Kidney epithelial cell (primary cell): ENCODE data around the gene TRIO. TPM values are rescaled to one million over a fixed set of nuclear protein-coding genes. Genes with fewer than 3 reads are reported as not detected.
"Not testable (repeated sequence)": the region's sequence is repeated elsewhere in the genome, so short reads cannot be mapped to it uniquely, and the experiment has no call there.

Source experiments
- DNase-seq: peaks from one replicate; pipeline ENCODE4 v3.0.0-alpha.2; 2010; ENCODE audit warnings: low read depth
- H3K27me3 ChIP-seq: 2 replicates; pipeline ENCODE4 v1.6.0; 2011; ENCODE audit warnings: low read length; ENCODE audit not compliant: control insufficient read depth, insufficient read depth
- H3K36me3 ChIP-seq: 2 replicates; pipeline ENCODE4 v1.5.1; 2011; ENCODE audit warnings: low read length; ENCODE audit not compliant: control insufficient read depth, insufficient read depth
- H3K4me3 ChIP-seq: 2 replicates; pipeline ENCODE4 v1.5.1; 2011; ENCODE audit warnings: low read depth, mild to moderate bottlenecking, control low read depth, low read length
- CTCF ChIP-seq: IDR thresholded peaks from 2 replicates; pipeline ENCODE4 v1.5.1; 2011; ENCODE audit warnings: mild to moderate bottlenecking, moderate library complexity, low read length, control low read depth, inconsistent platforms; ENCODE audit not compliant: insufficient read depth, poor library complexity, severe bottlenecking
- total RNA-seq: library from RNA; depleted of rRNA; stranded (reverse); fragments of >200 nt; gene quantifications from 2 replicates; pipeline ENCODE4 v1.2.3, GENCODE V29; 2015

The TRIO gene
- total RNA-seq, result 174 and 196 TPM in 2 replicates

GRCh38 chr5:14142827-14143545 is at the start of gene TRIO:
Gene TRIO, plus strand, starts transcription at chr5:14143342. Its CDS starts 384 bp downstream, at chr5:14143726.
- Histone ChIP-seq H3K27me3 (no peaks in the 10 kb centered on the region), H3K36me3 (no peaks in the 10 kb centered on the region), H3K4me3 (peak within 1 kb of the TSS; percentile 98)
- DNase-seq, result no peak
- peak; percentile 68 for TF ChIP-seq CTCF

- not testable (repeated sequence) for H3K4me3 ChIP-seq, DNase-seq, H3K27me3 ChIP-seq
Observed at GRCh38 chr5:14097380-14097779, 45.8 kb upstream of the TRIO start.

GRCh38 chr5:14097998-14098471 is 45.1 kb upstream of the TRIO start:
- TF ChIP-seq CTCF, result no peak
- DNase-seq, result no peak
- H3K27me3 ChIP-seq, result no peaks in the 10 kb centered on the region
- H3K36me3 ChIP-seq, result no peaks in the 10 kb centered on the region
- no peak overlapping the region for H3K4me3 ChIP-seq

More at GRCh38 chr5:14097380-14097779, 45.8 kb upstream of the TRIO start:
- H3K36me3 ChIP-seq, result not testable (repeated sequence)

DNA sequence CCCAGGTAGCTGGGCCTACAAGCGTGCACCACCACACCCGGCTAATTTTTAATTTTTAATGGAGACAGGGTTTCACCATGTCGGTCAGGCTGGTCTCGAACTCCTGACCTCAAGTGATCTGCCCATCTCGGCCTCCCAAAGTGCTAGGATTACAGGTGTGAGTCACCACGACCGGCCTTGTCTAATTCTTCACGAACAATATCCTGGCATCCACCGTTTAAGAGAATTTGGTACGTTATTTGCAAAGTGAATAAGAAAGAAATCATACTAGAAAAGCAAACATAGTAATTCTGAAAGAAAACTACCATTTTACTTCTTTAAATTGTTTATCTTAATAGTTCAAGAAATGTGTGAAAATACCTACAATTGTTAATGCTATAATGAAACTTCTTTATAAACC is 42.9 kb upstream of the TRIO start:
- H3K27me3 ChIP-seq, result no peaks in the 10 kb centered on the region

GRCh38 chr5:14101922-14102321 is 41.2 kb upstream of the TRIO start:
- H3K27me3 ChIP-seq, result no peaks in the 10 kb centered on the region
- no peak for TF ChIP-seq CTCF
- no peaks in the 10 kb centered on the region for H3K36me3 ChIP-seq
- H3K4me3 ChIP-seq, result no peak overlapping the region
- DNase-seq, result no peak

More for the DNA sequence above, 42.9 kb upstream of the TRIO start:
- Histone ChIP-seq H3K36me3 (no peaks in the 10 kb centered on the region), H3K4me3 (no peak overlapping the region)
- no peak for DNase-seq
- no peak for TF ChIP-seq CTCF

DNA sequence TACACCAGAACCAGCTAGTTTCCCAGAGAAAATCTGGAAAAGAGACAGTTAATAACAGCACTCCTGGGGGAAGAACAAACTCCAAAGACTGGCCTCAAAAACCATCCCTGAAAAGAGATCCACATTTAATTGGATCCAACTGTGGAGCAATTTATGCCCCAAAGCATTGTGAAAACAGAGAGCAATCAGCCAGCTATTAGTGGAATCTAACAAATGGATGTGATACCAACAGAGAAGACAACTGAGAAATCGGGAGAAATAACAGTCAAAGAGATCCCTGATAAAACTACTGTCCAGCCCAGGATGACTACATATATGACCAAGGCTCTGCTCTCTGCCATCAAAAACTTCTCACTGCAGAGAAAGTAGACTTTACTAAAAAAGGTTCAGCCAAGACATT is 40.5 kb upstream of the TRIO start:
- no peak for DNase-seq
- TF ChIP-seq CTCF, result no peak
- Histone ChIP-seq H3K4me3 (no peak overlapping the region), H3K27me3 (no peaks in the 10 kb centered on the region), H3K36me3 (no peaks in the 10 kb centered on the region)
